ENCODE measurements around the gene BTNL8.

The BTNL8 gene

GRCh38 chr5:180900178-180900577, 1.2 kb downstream of the BTNL8 start:
- Histone ChIP-seq H3K9me2 (replicated peaks; ENCODE audit: insufficient read depth, low read length) (no peaks in the 10 kb centered on the region), H3F3A (ENCODE audit: insufficient read depth) (no peaks in the 10 kb centered on the region), H3K9ac (ENCODE audit: low read length) (no peak overlapping the region), H3K79me2 (ENCODE audit: insufficient read depth, low read length) (no peaks in the 10 kb centered on the region), H4K20me1 (ENCODE audit: low read depth, low read length) (no peaks in the 10 kb centered on the region), H3K4me2 (ENCODE audit: low read depth, low read length, poor library complexity, severe bottlenecking) (no peak overlapping the region), H3K27ac (ENCODE audit: low read depth, low read length) (no peak overlapping the region), H2AFZ (ENCODE audit: low read depth, low read length, severe bottlenecking) (no peak overlapping the region), H3K9me3 (ENCODE audit: insufficient read depth, low read length) (no peaks in the 10 kb centered on the region), H3K4me3 (ENCODE audit: insufficient read depth, low read length, poor library complexity, severe bottlenecking) (no peak overlapping the region), H3K27me3 (ENCODE audit: low read length) (no peaks in the 10 kb centered on the region), H3K36me3 (ENCODE audit: low read length) (no peaks in the 10 kb centered on the region)
- TF ChIP-seq EZH2phosphoT487 (conservative IDR thresholded peaks at IDR 0.05; ENCODE audit: low read length) (no peak), CTCF (IDR thresholded peaks at IDR 0.05; ENCODE audit: insufficient read depth, low read length, poor library complexity, severe bottlenecking) (no peak)

GRCh38 chr5:180901319-180902009, 2.5 kb downstream of the BTNL8 start:
- Histone ChIP-seq H3K79me2 (ENCODE audit: insufficient read depth, low read length) (no peaks in the 10 kb centered on the region), H3K4me2 (ENCODE audit: low read depth, low read length, poor library complexity, severe bottlenecking) (no peak overlapping the region), H3K27me3 (ENCODE audit: low read length) (no peaks in the 10 kb centered on the region), H3K9me2 (replicated peaks; ENCODE audit: insufficient read depth, low read length) (no peaks in the 10 kb centered on the region), H3K36me3 (ENCODE audit: low read length) (no peaks in the 10 kb centered on the region), H3K9ac (ENCODE audit: low read length) (no peak overlapping the region), H3K9me3 (ENCODE audit: insufficient read depth, low read length) (no peaks in the 10 kb centered on the region), H3K27ac (ENCODE audit: low read depth, low read length) (no peak overlapping the region), H3F3A (ENCODE audit: insufficient read depth) (no peaks in the 10 kb centered on the region), H3K4me3 (ENCODE audit: insufficient read depth, low read length, poor library complexity, severe bottlenecking) (no peak overlapping the region), H4K20me1 (ENCODE audit: low read depth, low read length) (no peaks in the 10 kb centered on the region), H2AFZ (ENCODE audit: low read depth, low read length, severe bottlenecking) (no peak overlapping the region)
- TF ChIP-seq EZH2phosphoT487 (conservative IDR thresholded peaks at IDR 0.05; ENCODE audit: low read length) (no peak), CTCF (IDR thresholded peaks at IDR 0.05; ENCODE audit: insufficient read depth, low read length, poor library complexity, severe bottlenecking) (no peak)

GRCh38 chr5:180908400-180908799, 9.4 kb downstream of the BTNL8 start:
- no peaks in the 10 kb centered on the region for H3F3A ChIP-seq (ENCODE audit: insufficient read depth)
- no peaks in the 10 kb centered on the region for H4K20me1 ChIP-seq (ENCODE audit: low read depth, low read length)
- no peaks in the 10 kb centered on the region for H3K9me2 ChIP-seq (replicated peaks; ENCODE audit: insufficient read depth, low read length)
- H3K4me3 ChIP-seq (ENCODE audit: insufficient read depth, low read length, poor library complexity, severe bottlenecking), result no peak overlapping the region
- no peak overlapping the region for H2AFZ ChIP-seq (ENCODE audit: low read depth, low read length, severe bottlenecking)
- H3K4me2 ChIP-seq (ENCODE audit: low read depth, low read length, poor library complexity, severe bottlenecking), result no peak overlapping the region
- H3K27me3 ChIP-seq (ENCODE audit: low read length), result no peaks in the 10 kb centered on the region
- no peak overlapping the region for H3K27ac ChIP-seq (ENCODE audit: low read depth, low read length)
- no peak overlapping the region for H3K9ac ChIP-seq (ENCODE audit: low read length)
- TF ChIP-seq EZH2phosphoT487 (conservative IDR thresholded peaks at IDR 0.05; ENCODE audit: low read length), result no peak
- no peaks in the 10 kb centered on the region for H3K9me3 ChIP-seq (ENCODE audit: insufficient read depth, low read length)
- no peaks in the 10 kb centered on the region for H3K79me2 ChIP-seq (ENCODE audit: insufficient read depth, low read length)
- no peaks in the 10 kb centered on the region for H3K36me3 ChIP-seq (ENCODE audit: low read length)

GRCh38 chr5:180908998-180909731, 10.2 kb downstream of the BTNL8 start:
- Histone ChIP-seq H3K27me3 (ENCODE audit: low read length) (no peaks in the 10 kb centered on the region), H4K20me1 (ENCODE audit: low read depth, low read length) (no peaks in the 10 kb centered on the region), H3K4me3 (ENCODE audit: insufficient read depth, low read length, poor library complexity, severe bottlenecking) (no peak overlapping the region), H3K36me3 (ENCODE audit: low read length) (no peaks in the 10 kb centered on the region), H3K4me2 (ENCODE audit: low read depth, low read length, poor library complexity, severe bottlenecking) (no peak overlapping the region), H3K27ac (ENCODE audit: low read depth, low read length) (no peak overlapping the region), H3K9ac (ENCODE audit: low read length) (no peak overlapping the region), H2AFZ (ENCODE audit: low read depth, low read length, severe bottlenecking) (no peak overlapping the region), H3K9me3 (ENCODE audit: insufficient read depth, low read length) (no peaks in the 10 kb centered on the region), H3K9me2 (replicated peaks; ENCODE audit: insufficient read depth, low read length) (no peaks in the 10 kb centered on the region), H3K79me2 (ENCODE audit: insufficient read depth, low read length) (no peaks in the 10 kb centered on the region), H3F3A (ENCODE audit: insufficient read depth) (no peaks in the 10 kb centered on the region)
- no peak for TF ChIP-seq EZH2phosphoT487 (conservative IDR thresholded peaks at IDR 0.05; ENCODE audit: low read length)
- no peak for TF ChIP-seq CTCF (IDR thresholded peaks at IDR 0.05; ENCODE audit: insufficient read depth, low read length, poor library complexity, severe bottlenecking)
